GM18505 (cell line): ENCODE results near the gene CLDN6.
A peak's percentile ranks its signal among the peaks of the same experiment; 100 is the strongest.

Source experiments
- ATAC-seq: cut with Tn5 transposase; IDR thresholded peaks from one replicate; pipeline ENCODE4 v1.9.1; 2021; ENCODE audit not compliant: unreplicated experiment
- POLR2A ChIP-seq: IDR thresholded peaks from 4 replicates; pipeline ENCODE4 v1.6.1; 2011; ENCODE audit warnings: borderline replicate concordance; ENCODE audit not compliant: insufficient read depth, insufficient read length; ENCODE audit errors: extremely low read depth

CLDN6 gene

GRCh38 chr16:3007059-3007956 lies 10.7 kb downstream of the CLDN6 start:
- TF ChIP-seq POLR2A: no peak
- no peak for ATAC-seq

- ATAC-seq: no peak
- no peak for TF ChIP-seq POLR2A
Measured at GRCh38 chr16:3004781-3005284, 13.2 kb downstream of the CLDN6 start.

GRCh38 chr16:3004319-3004718 lies 13.7 kb downstream of the CLDN6 start:
- no peak for TF ChIP-seq POLR2A
- peak; percentile 29 for ATAC-seq

- peak; percentile 85 for ATAC-seq
- no peak for TF ChIP-seq POLR2A
Measured at GRCh38 chr16:3003582-3004270, 14.3 kb downstream of the CLDN6 start.

GRCh38 chr16:3001316-3001715 lies 16.7 kb downstream of the CLDN6 start:
- TF ChIP-seq POLR2A: no peak
- ATAC-seq: no peak

- no peak for ATAC-seq
- TF ChIP-seq POLR2A: no peak
Measured at GRCh38 chr16:3000540-3000939, 17.4 kb downstream of the CLDN6 start.

- TF ChIP-seq POLR2A: no peak
- ATAC-seq: no peak
Measured at GRCh38 chr16:2999929-3000328, 18.1 kb downstream of the CLDN6 start.

GRCh38 chr16:2996298-2996697 lies 21.7 kb downstream of the CLDN6 start:
- TF ChIP-seq POLR2A: no peak
- ATAC-seq: no peak

GRCh38 chr16:2992383-2993081 lies 25.5 kb downstream of the CLDN6 start:
- ATAC-seq: no peak
- TF ChIP-seq POLR2A: no peak

GRCh38 chr16:2991566-2992261 lies 26.3 kb downstream of the CLDN6 start:
- no peak for TF ChIP-seq POLR2A
- ATAC-seq: no peak

- no peak for ATAC-seq
- no peak for TF ChIP-seq POLR2A
Measured at GRCh38 chr16:2990891-2991290, 27.1 kb downstream of the CLDN6 start.

GRCh38 chr16:2988590-2989099 lies 29.3 kb downstream of the CLDN6 start:
- no peak for TF ChIP-seq POLR2A

More at GRCh38 chr16:2988590-2989099, 29.3 kb downstream of the CLDN6 start:
- no peak for ATAC-seq
